Panc1 (cell line): Measurements from ENCODE around the gene LRRC8E.

Experiments used
- CTCF ChIP-seq: fragments of 450-650 bp; IDR thresholded peaks from 2 replicates; pipeline ENCODE4 v1.5.1; 2017; ENCODE audit warnings: mild to moderate bottlenecking
- POLR2AphosphoS5 ChIP-seq: IDR thresholded peaks from 2 replicates; pipeline ENCODE4 v1.6.1; 2012; ENCODE audit warnings: mild to moderate bottlenecking, low read depth, low read length, moderate library complexity
- SIN3A ChIP-seq: IDR thresholded peaks from 2 replicates; pipeline ENCODE4 v1.6.1; 2012; ENCODE audit warnings: low read depth, mild to moderate bottlenecking, low read length, moderate library complexity, borderline replicate concordance; ENCODE audit not compliant: insufficient read depth
- TCF7L2 ChIP-seq: IDR thresholded peaks from 2 replicates; pipeline ENCODE4 v1.6.1; 2011; ENCODE audit warnings: mild to moderate bottlenecking, low read depth, low read length, inconsistent platforms

- TF ChIP-seq CTCF: peak; percentile 95
- no peak for TF ChIP-seq TCF7L2
- no peak for TF ChIP-seq SIN3A
- no peak for TF ChIP-seq POLR2AphosphoS5
These were observed 37.0 kb downstream of the LRRC8E start for GRCh38 chr19:7925171-7925851.
